IPS DF 4.7 (cell line): ENCODE measurements around the gene NOD2.

Experiments
- DNase-seq: peaks from one replicate; pipeline ENCODE4 v3.0.0-alpha.2; 2013; ENCODE audit warnings: low spot score; ENCODE audit errors: extremely low read depth

NOD2 gene

DNA sequence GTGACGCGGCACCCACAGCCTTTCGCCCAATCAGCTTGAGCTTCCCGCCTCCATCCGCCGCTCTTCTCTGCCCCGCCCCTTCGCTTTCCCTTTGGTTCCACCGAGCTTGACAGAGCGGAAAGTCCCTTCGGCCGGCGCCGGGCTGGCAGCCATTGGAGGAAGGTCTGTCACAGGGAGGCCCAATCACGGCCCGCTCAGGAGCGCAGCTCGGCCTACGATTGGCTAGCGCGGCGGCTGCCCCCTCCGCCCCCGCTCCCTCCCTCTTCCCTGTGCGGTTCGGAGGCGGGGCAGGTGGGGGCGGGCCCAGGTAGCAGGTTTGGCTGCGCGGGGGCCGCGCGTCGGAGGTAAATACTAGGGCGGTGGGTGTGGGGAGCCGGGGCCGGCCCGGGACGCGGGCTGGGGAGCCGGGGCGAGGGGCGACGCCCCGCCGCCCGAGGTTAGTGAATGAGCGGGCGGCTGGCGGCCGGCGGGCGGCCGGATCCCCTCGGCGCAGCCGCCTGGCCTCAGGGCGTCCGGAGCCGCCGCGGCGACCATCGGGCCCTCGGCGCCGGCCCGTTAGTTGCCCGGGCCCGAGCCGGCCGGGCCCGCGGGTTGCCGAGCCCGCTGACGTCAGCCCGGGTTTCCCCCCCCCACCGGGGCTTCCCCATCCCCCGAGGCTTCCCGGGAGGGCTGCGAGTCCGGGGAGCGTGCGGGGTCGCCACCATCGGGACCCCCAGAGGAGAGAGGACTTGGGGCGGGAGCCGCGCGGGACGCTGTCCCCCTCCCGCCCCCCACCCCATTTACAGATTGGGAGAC, 48.6 kb downstream of the NOD2 start, which contains the start of gene CYLD:
TSS of gene CYLD (plus strand) at position 306 of the 795 bp plus-strand sequence. CDS start 7,613 bp downstream, outside the sequence.
- DNase-seq, result peak; percentile 81

DNA sequence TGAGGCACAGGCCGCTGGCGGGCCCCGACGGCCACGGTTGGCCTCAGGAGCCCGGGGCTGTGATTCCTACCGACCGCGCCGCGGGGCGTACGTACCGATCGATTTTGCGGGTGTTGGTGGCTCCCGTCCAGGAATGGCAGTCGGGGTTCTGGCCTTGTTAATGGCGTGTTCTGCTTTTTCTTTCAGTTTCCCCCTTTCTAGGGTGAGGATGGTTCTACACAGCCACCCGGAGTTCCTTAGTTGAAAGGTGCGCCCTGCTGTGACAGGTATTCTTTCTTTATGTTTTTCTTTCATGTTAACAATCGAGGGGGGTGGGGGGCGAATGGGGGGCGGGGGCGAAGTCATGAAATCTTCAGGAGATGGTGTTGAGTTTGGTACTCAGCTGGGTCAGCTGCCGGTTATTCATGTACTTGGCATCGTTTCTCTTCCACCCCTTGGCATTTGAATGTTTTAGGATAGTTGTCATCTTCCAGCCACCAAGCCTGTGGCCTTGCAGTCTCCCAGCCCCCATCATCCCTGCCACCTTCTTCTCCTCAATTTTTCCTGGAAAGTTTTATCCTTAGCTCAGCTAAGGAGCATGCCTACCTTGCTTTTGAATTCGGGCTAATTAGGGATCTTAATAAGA, 49.3 kb downstream of the NOD2 start:
- DNase-seq, result no peak

DNA sequence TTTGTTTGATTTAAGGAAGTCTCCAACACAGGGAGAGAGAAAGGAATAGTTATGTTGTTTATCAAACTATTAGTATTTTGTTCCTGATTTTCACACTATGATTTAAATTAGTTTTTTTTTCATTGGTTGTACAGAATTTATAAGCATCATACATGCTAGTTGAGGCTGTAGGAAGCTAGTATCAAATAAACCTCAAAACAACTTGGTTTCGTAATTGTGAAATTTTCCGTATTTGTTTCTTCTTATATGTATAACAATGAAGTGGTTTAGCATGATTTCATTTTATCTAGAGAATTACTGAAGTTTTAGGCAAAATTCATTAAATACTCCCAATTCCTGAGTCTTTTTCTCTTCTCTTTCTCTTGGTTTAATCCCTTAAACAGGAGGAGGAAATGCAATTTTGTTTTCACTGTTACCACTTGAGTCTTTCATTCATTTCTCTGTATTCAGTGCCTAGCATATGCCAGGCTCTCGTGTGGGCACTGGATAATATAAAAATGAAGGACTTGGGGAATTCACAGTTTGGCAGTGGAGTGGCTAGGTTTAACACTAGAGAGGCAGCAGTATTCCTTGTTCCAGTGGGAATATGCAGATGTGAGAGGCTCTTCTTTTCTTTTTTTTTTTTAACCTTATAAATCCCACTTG, 50.3 kb downstream of the NOD2 start:
- no peak for DNase-seq

DNA sequence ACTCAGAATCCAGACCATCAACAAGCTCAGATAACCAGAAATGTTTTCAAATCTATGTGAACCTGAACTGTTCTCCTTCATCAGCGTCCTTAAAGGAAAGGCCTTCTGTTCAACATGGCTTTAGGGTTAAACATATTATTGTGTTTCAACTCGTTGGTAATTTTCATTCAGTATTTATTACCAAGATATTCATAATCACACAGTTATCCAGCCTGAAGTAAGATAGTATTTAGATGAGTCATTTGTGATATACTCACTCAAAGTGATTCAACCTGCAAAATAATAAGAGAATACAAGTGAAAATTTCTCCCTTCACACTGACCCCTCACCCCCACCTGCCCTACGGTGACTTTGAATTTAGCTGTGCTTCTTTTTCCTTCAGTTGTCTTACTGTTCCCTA, 51.5 kb downstream of the NOD2 start:
- DNase-seq, result no peak

DNA sequence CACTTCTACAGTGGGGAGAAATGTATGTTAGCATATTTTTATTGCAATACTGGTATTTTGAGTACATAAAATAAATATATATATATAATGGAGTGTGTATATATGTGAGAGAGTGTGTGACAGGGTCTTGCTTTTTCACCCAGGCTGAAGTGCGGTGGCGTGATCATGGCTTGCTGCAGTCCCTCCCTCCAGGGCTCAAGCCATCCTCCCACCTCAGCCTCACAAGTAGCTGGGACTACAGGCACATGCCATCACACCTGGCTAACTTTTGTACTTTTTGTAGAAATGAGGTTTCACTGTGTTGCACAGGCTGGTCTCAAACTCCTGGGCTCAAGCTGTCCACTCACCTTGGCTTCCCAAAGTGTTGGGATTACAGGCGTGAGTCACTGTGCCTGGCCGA, 52.5 kb downstream of the NOD2 start:
- no peak for DNase-seq

DNA sequence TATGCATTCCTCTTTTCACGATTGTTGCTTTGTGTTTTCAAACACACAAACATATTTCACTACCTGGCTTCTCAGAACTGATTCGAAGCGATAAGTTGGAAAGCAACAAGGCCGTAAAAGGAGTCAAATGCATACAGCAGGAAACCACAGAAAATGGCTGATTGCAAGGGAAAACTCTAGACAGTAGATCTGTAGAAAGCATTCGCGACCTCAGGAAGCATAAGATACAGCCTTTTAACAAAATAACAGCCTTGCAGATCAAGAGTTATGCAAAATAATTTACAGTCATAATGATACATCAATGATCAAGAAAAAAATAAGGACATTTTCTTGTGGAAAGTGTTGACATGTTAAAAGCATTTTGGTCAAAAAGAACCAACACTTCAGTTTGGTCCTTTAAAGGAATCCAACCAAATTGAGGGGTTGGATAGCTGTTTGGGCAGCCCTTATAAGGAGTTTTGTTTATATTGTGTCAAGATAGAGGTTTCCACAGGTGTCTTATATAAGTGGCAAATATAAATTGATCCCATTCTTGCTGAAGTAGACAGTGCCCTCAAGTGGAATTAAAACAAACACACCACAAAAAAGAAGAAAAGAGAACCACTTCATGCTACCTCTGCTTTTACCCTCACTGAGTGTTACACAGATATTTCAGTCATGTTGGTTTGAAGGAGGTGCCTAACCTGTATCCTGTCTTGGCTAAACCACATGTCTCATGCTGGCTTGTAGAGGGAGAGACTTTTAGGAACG, 54.0 kb downstream of the NOD2 start:
- DNase-seq, result no peak

DNA sequence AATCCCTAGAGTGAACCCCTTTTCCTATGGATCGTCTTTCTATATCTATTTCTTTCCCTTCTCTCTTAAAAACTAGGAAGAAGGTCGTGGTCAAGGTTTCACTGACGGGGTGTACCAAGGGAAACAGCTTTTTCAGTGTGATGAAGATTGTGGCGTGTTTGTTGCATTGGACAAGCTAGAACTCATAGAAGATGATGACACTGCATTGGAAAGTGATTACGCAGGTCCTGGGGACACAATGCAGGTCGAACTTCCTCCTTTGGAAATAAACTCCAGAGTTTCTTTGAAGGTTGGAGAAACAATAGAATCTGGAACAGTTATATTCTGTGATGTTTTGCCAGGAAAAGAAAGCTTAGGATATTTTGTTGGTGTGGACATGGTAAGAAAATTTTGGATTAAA, 58.1 kb downstream of the NOD2 start:
- DNase-seq, result no peak

DNA sequence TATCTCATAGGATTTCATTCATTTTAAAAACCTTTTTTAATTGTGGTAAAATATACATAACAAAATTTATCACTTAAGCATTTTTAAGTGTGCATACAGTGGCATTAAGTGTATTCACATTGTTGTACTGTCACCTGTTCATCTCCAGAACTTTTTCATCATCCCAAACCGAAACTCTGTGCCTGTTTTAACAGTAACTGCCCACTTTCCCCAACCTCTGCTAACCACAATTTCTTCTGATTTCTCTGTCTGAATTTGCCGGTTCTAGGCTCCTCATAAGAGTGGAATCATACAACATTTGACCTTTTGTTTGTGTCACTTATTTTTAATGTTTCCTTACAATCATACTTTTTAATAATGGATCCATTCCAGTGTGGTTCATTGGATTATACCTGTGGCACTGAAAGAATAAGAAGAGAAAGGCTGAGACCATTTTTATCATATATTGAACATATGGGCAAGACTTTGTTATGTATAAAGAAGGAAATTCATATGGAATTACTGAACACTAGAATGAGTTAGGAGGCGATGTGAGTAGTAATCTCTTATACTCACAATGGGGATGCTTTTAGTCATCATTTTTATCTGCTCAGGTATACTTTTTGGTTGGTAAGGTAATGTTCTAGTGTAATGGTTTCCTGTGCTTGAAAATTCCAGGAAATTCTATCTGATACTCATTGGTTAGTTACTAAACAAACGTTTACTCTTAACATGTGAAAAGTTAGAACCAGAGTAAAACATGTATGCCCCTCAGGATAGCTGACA, 59.2 kb downstream of the NOD2 start:
- DNase-seq, result no peak

DNA sequence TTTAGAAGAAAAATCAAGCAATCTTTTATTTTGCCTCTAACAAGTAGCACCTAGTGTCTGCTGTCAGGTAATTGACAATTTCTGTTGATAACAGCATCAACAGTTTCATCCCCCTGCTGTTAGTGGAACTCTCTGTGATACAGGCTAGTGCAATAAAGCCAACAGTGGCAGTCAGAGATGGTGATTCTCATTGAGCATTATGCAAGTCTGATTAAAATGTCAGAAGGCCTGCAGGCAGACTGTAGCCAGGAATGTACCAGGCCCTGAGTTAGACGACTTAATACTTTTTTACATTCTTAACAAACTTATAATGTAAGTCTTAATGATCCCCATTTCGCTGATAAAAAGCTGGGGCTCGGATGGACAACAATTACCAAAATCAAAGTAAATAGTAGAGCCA, 63.1 kb downstream of the NOD2 start:
- no peak for DNase-seq

DNA sequence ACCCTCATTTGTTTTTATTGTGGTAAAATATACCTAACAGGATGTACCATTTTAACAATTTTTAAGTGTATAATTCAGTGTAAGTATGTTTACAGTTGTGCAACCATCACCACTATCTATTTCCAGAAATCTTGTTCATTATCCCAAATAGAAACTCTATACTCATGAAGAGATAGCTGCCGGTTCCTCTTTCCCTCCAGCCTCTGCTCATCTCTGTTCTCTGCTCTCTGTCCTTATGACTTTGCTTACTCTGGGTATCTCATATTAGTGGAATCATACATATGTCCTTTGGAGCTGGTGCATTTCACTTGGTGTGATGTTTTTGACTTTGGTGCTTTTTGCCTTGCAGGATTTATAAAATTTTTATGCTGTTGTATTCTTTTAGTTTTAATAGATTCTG, 67.9 kb downstream of the NOD2 start:
- no peak for DNase-seq

DNA sequence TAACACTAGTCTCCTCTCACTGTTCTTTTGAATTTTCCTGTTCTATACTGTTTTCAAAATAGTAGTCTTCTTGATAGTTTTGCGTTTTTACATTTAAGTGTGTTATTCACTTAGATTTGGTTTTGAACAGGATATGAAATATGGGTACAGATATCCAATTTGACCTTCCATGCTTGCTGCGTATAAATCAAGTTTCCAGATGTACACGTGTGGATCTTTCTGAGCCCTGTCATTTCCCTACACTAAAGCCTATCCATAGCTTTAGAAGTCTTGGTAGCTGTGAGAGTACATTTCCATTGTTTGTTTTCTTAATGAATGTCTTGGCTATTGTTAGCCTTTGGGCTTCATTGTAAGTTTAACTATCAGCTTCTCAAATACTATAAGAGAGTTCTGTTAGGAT, 68.8 kb downstream of the NOD2 start:
- no peak for DNase-seq

DNA sequence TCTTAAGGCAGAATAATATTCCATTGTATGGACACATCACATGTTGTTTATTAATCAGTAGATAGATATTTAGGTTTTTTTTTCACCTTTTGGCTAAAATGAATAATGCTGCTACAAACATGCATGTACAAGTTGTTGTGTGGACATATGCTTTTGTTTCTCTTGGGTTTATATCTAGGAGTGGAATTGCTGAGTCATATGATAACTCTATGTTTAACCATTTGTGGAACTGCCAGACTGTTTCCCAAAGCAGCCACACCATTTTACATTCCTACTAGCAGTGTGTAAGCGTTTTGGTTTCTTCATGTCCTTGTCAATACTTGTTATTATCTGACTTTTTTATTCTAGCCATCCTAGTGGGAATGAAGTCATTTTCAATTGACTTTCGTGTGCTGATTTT, 69.8 kb downstream of the NOD2 start:
- no peak for DNase-seq

DNA sequence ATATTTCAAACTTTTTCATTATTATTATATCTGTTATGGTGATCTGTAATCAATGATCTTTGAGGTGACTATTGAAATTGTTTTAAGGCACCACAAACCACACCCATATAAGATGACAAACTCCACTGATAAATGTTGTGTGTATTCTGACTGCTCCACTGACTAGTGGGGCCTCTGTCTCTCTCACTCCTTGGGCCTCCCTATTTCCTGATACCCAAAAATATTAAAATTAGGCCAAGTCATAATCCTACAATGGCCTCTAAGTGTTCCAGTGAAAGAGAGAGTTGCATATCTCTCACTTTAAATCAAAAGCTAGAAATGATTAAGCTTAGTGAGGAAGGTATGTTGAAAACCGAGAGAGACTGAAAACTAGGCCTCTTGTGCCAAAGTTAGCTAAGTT, 71.9 kb downstream of the NOD2 start:
- DNase-seq, result no peak

DNA sequence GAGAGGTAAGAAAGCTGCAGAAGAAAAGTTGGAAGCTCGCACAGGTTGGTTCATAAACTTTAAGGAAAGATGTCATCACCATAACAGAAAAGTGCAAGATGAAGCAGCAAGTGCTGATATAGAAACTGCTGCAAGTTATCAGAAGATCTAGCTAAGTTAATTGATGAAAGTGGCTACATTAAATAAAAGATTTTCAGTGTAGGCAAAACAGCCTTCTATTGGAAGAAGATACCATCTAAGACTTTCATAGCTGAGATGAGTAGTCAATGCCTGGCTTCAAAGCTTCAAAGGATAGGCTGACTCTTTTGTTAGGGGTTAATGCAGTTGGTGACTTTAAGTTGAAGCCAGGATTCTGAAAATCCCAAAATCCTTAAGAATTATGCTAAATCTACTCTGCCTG, 72.5 kb downstream of the NOD2 start:
- no peak for DNase-seq

DNA sequence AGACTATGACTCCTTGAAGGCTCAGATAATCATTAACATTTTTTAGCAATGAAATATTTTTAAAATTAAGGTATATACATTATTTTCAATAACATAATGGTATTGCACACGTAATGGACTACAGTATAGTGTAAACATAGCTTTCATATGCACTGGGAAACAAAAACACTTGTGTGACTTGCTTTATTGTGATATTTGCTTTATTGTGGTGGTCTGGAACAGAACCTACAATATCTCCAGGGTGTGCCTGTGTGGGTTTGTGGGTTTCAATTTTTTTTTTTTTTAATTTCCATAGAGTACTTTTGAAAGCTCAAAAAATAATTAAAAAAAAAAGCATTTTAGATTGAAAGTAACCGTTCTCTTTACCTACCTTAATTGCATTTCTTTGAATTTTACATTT, 73.8 kb downstream of the NOD2 start:
- DNase-seq, result no peak

DNA sequence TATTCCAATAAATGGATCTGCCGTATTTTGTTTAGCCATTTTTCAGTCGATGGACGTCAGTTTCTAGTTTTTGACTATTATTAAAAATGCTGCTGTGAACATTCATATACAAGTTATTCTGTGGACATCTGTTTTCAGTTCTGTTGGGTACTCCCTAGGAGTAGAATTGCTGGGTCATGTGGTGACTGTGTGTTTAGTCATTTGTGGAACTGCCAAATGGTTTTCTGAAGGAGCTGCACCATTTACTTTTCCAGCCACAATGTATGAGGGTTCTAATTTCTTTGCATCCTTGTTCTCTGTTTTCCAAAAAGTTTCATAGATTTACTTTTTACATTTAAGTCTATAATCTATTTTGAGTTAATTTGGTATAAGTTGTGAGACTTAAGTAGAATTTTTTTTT, 78.0 kb downstream of the NOD2 start:
- no peak for DNase-seq

DNA sequence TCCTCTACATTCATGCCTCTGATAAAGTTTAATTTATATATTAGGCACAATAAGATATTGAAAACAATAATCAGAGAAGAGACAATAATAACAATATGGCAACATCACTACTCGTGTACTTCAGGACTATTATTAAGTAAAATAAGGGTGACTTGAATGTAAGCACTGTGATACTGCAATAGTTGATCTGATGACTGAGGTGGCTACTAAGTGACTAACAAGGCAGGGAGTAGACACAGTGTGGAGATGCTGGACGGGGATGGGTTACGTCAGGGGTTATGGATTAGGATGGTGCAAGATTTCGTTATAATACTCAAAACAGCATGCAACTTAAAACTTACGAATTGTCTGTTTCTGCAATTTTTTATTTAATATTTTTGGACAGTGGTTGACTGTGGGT, 81.0 kb downstream of the NOD2 start:
- no peak for DNase-seq

DNA sequence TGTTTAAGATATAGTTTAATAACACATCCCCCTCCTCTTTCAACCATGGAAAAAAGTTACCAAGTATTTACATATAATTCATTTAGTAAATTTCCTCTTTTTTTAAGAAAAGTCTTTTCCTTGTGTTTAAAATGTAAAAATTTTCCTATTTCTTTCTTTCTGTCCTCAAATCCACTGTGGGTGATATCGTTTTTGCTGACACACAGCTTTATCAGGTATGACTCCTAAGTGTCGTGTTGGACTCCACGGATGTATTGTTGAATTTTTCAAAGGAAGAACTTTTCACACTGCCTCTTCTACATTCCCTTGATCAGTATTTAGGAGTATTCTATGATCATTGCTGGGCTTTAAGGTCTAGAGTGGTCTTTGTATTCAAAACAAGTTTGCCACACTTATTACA, 81.6 kb downstream of the NOD2 start:
- DNase-seq, result no peak

DNA sequence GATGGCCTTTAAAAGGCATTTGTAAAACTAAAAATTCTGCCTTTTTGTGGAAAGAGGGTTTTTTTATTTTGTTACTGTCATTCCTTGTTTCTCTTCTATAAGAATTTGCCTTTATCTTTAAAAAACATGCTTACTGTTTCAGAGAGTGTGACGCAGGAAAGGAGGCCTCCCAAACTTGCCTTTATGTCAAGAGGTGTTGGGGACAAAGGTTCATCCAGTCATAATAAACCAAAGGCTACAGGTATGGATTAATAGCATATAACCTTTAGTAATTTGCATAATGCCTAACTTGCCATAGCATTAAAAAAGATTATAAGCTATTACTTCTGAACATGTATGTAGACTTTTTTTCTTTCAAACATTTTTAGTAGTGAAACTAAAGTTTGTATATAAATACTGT, 82.6 kb downstream of the NOD2 start:
- DNase-seq, result no peak

DNA sequence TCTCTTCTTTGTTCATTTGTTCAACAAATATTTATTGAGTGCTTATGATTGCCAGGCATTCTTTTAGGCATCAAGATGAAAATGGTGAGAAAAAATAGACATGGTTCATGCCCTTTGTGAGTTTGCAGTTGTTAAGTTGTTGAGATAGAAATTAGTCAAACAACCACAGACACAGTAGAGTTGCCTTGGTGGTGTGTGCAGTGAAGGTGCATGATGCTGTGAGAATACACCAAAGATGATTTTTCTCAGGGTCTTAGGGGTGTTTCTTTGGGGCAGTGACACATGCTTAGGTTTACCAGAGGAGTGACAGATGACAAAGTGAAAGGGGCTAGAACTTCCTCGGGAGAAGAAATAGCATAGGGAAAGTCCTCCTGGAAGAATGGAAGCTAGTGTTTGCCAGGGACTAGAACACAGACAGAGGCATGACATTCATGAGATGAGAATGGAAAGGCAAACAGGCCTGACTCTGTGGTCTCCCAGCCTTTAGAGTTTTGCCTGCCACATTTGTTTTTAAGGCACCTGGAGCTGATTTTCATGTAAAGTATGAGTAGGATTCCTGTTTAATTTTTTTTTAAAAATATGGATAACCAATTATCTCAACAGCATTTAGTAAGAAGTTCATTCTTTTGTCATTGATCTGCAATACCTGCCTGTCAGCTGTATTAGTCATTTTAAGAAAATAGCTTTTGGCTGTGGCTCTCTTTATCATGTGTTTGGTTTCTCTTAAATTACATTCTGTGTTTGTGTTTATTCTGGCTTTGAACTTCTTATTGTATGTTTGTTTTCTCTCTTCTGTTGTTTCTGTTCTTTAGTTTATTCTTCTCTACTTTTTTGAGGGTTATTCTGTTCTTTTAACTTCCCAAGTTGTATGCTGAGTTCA, 85.1 kb downstream of the NOD2 start:
- no peak for DNase-seq
